ENCODE results near the gene HCST.

The HCST gene

GRCh38 chr19:35921012-35921411 lies 18.7 kb downstream of the HCST start:
- Histone ChIP-seq H2AK5ac (ENCODE audit: low read depth, low read length) (no peak overlapping the region), H3K23ac (ENCODE audit: low read depth, low read length, poor library complexity) (no peak overlapping the region), H4K8ac (ENCODE audit: low read depth, low read length) (no peak overlapping the region), H2BK120ac (ENCODE audit: low read depth, low read length) (no peak overlapping the region), H4K91ac (ENCODE audit: low read depth, low read length, poor library complexity) (no peak overlapping the region), H3K18ac (ENCODE audit: low read length) (no peak overlapping the region), H2AFZ (ENCODE audit: low read length) (no peak overlapping the region), H3K14ac (ENCODE audit: low read length) (no peak overlapping the region), H3K4me2 (ENCODE audit: insufficient read depth, low read length, poor library complexity, severe bottlenecking) (no peak overlapping the region), H3K27me3 (ENCODE audit: control insufficient read depth in 3 of 3, insufficient read depth in 3 of 3, low read depth in 1 of 3, low read length in 3 of 3) (peaks cover 0 to 5% (median 1%) of the 10 kb centered on the region in 3 experiments), H3K27ac (replicated peaks; ENCODE audit: low read length) (no peak overlapping the region), H3K4me3 (ENCODE audit: low read length in 2 of 2) (no peak overlapping the region), H3K4ac (ENCODE audit: low read length) (no peak overlapping the region), H3K79me1 (ENCODE audit: low read depth, low read length) (no peaks in the 10 kb centered on the region), H2BK12ac (ENCODE audit: low read length) (no peak overlapping the region), H2BK5ac (ENCODE audit: low read length) (no peak overlapping the region), H3K9me3 (replicated peaks in 1 of 2; ENCODE audit: control insufficient read depth in 2 of 2, insufficient read depth in 1 of 2, low read depth in 1 of 2, low read length in 2 of 2) (peaks cover 0 to 4% of the 10 kb centered on the region in 2 donors), H3K9ac (ENCODE audit: low read depth, low read length, poor library complexity) (no peak overlapping the region), H2BK15ac (ENCODE audit: low read length) (no peak overlapping the region), H3K36me3 (replicated peaks in 1 of 2; ENCODE audit: control insufficient read depth in 2 of 2, insufficient read depth in 2 of 2, low read length in 2 of 2) (no peaks in the 10 kb centered on the region), H3K4me1 (ENCODE audit: control insufficient read depth in 2 of 2, insufficient read depth in 1 of 2, low read depth in 1 of 2, low read length in 2 of 2) (no peaks in the 10 kb centered on the region)
- WGBS, 2 donors (ENCODE audit: extremely low coverage in 2 of 2, insufficient read length in 2 of 2, insufficient replicate concordance in 1 of 2) = no CpG with 5 or more reads among the region's 6 CpGs
- DNase-seq (ENCODE audit: low spot score) = no peak

- H3K14ac ChIP-seq (ENCODE audit: low read length) = no peak overlapping the region
- no peak overlapping the region for H4K8ac ChIP-seq (ENCODE audit: low read depth, low read length)
- no peaks in the 10 kb centered on the region for H3K36me3 ChIP-seq (replicated peaks in 1 of 2; ENCODE audit: control insufficient read depth in 2 of 2, insufficient read depth in 2 of 2, low read length in 2 of 2)
- no peak overlapping the region for H3K18ac ChIP-seq (ENCODE audit: low read length)
- peaks cover 0 to 1% of the 10 kb centered on the region in 2 donors for H3K9me3 ChIP-seq (replicated peaks in 1 of 2; ENCODE audit: control insufficient read depth in 2 of 2, insufficient read depth in 1 of 2, low read depth in 1 of 2, low read length in 2 of 2)
- no peak overlapping the region for H4K91ac ChIP-seq (ENCODE audit: low read depth, low read length, poor library complexity)
- H3K27ac ChIP-seq (replicated peaks; ENCODE audit: low read length) = no peak overlapping the region
- H2AFZ ChIP-seq (ENCODE audit: low read length) = no peak overlapping the region
- H2AK5ac ChIP-seq (ENCODE audit: low read depth, low read length) = no peak overlapping the region
- no peak overlapping the region for H2BK5ac ChIP-seq (ENCODE audit: low read length)
- H2BK15ac ChIP-seq (ENCODE audit: low read length) = no peak overlapping the region
- H3K4ac ChIP-seq (ENCODE audit: low read length) = no peak overlapping the region
- H3K4me2 ChIP-seq (ENCODE audit: insufficient read depth, low read length, poor library complexity, severe bottlenecking) = no peak overlapping the region
- H3K9ac ChIP-seq (ENCODE audit: low read depth, low read length, poor library complexity) = no peak overlapping the region
- H3K4me3 ChIP-seq (ENCODE audit: low read length in 2 of 2) = no peak overlapping the region
- H3K23ac ChIP-seq (ENCODE audit: low read depth, low read length, poor library complexity) = no peak overlapping the region
- no peak overlapping the region for H2BK120ac ChIP-seq (ENCODE audit: low read depth, low read length)
- DNase-seq (ENCODE audit: low spot score) = no peak
- H2BK12ac ChIP-seq (ENCODE audit: low read length) = no peak overlapping the region
- no peaks in the 10 kb centered on the region for H3K27me3 ChIP-seq (ENCODE audit: control insufficient read depth in 3 of 3, insufficient read depth in 3 of 3, low read depth in 1 of 3, low read length in 3 of 3)
- H3K79me1 ChIP-seq (ENCODE audit: low read depth, low read length) = no peaks in the 10 kb centered on the region
- WGBS, 2 donors (ENCODE audit: extremely low coverage in 2 of 2, insufficient read length in 2 of 2, insufficient replicate concordance in 1 of 2) = no CpG with 5 or more reads among the region's 3 CpGs
- no peaks in the 10 kb centered on the region for H3K4me1 ChIP-seq (ENCODE audit: control insufficient read depth in 2 of 2, insufficient read depth in 1 of 2, low read depth in 1 of 2, low read length in 2 of 2)
These were observed 23.2 kb downstream of the HCST start for GRCh38 chr19:35925501-35925900.

GRCh38 chr19:35928507-35928906 lies 26.2 kb downstream of the HCST start:
- peaks cover 0 to 3% of the 10 kb centered on the region in 2 donors for H3K4me1 ChIP-seq (ENCODE audit: control insufficient read depth in 2 of 2, insufficient read depth in 1 of 2, low read depth in 1 of 2, low read length in 2 of 2)
- no peaks in the 10 kb centered on the region for H3K27me3 ChIP-seq (ENCODE audit: control insufficient read depth in 3 of 3, insufficient read depth in 3 of 3, low read depth in 1 of 3, low read length in 3 of 3)
- no peak overlapping the region for H3K4me2 ChIP-seq (ENCODE audit: insufficient read depth, low read length, poor library complexity, severe bottlenecking)
- H2BK15ac ChIP-seq (ENCODE audit: low read length) = no peak overlapping the region
- no peak overlapping the region for H2BK12ac ChIP-seq (ENCODE audit: low read length)
- no peaks in the 10 kb centered on the region for H3K36me3 ChIP-seq (replicated peaks in 1 of 2; ENCODE audit: control insufficient read depth in 2 of 2, insufficient read depth in 2 of 2, low read length in 2 of 2)
- peaks cover 0 to 1% of the 10 kb centered on the region in 2 donors for H3K9me3 ChIP-seq (replicated peaks in 1 of 2; ENCODE audit: control insufficient read depth in 2 of 2, insufficient read depth in 1 of 2, low read depth in 1 of 2, low read length in 2 of 2)
- H3K14ac ChIP-seq (ENCODE audit: low read length) = no peak overlapping the region
- no peak overlapping the region for H3K27ac ChIP-seq (replicated peaks; ENCODE audit: low read length)
- no peak overlapping the region for H3K4me3 ChIP-seq (ENCODE audit: low read length in 2 of 2)
- WGBS, 2 donors (ENCODE audit: extremely low coverage in 2 of 2, insufficient read length in 2 of 2, insufficient replicate concordance in 1 of 2) = no CpG with 5 or more reads among the region's 5 CpGs
- H4K8ac ChIP-seq (ENCODE audit: low read depth, low read length) = no peak overlapping the region
- no peak overlapping the region for H2AK5ac ChIP-seq (ENCODE audit: low read depth, low read length)
- H3K79me1 ChIP-seq (ENCODE audit: low read depth, low read length) = no peaks in the 10 kb centered on the region
- no peak overlapping the region for H4K91ac ChIP-seq (ENCODE audit: low read depth, low read length, poor library complexity)
- H2BK5ac ChIP-seq (ENCODE audit: low read length) = no peak overlapping the region
- DNase-seq (ENCODE audit: low spot score) = no peak
- H3K18ac ChIP-seq (ENCODE audit: low read length) = no peak overlapping the region
- H2BK120ac ChIP-seq (ENCODE audit: low read depth, low read length) = no peak overlapping the region
- no peak overlapping the region for H3K4ac ChIP-seq (ENCODE audit: low read length)
- H3K23ac ChIP-seq (ENCODE audit: low read depth, low read length, poor library complexity) = no peak overlapping the region
- no peak overlapping the region for H3K9ac ChIP-seq (ENCODE audit: low read depth, low read length, poor library complexity)
- H2AFZ ChIP-seq (ENCODE audit: low read length) = no peak overlapping the region

DNA sequence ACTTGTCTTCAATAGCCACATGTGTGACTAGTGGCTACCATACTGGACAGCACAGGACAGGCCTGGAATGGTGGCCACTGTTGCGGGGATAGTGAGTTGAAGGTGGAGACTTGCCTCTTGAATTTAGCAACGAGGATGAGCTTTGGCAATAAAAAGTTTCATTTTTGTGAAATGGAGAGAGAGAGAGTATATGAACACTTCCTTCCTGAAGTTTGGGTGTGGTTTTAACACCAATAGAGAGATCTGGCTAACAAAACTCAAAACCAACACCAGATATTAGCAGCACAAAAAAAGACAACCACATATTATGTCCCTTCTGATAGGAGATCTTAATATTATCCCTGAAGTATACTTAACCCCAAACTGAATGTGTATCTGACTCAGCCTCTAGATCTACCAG lies 27.5 kb downstream of the HCST start:
- Histone ChIP-seq H2BK15ac (ENCODE audit: low read length) (no peak overlapping the region), H2AK5ac (ENCODE audit: low read depth, low read length) (no peak overlapping the region)
- DNase-seq (ENCODE audit: low spot score) = no peak

More for the DNA sequence above, 27.5 kb downstream of the HCST start:
- Histone ChIP-seq H3K27ac (replicated peaks; ENCODE audit: low read length) (no peak overlapping the region), H3K36me3 (replicated peaks in 1 of 2; ENCODE audit: control insufficient read depth in 2 of 2, insufficient read depth in 2 of 2, low read length in 2 of 2) (no peaks in the 10 kb centered on the region), H3K9me3 (replicated peaks in 1 of 2; ENCODE audit: control insufficient read depth in 2 of 2, insufficient read depth in 1 of 2, low read depth in 1 of 2, low read length in 2 of 2) (peaks cover 0 to 1% of the 10 kb centered on the region in 2 donors), H3K4ac (ENCODE audit: low read length) (no peak overlapping the region), H3K14ac (ENCODE audit: low read length) (no peak overlapping the region), H3K79me1 (ENCODE audit: low read depth, low read length) (no peaks in the 10 kb centered on the region), H3K9ac (ENCODE audit: low read depth, low read length, poor library complexity) (no peak overlapping the region), H3K4me2 (ENCODE audit: insufficient read depth, low read length, poor library complexity, severe bottlenecking) (no peak overlapping the region), H3K4me3 (ENCODE audit: low read length in 2 of 2) (no peak overlapping the region), H3K27me3 (ENCODE audit: control insufficient read depth in 3 of 3, insufficient read depth in 3 of 3, low read depth in 1 of 3, low read length in 3 of 3) (no peaks in the 10 kb centered on the region), H4K91ac (ENCODE audit: low read depth, low read length, poor library complexity) (no peak overlapping the region), H2AFZ (ENCODE audit: low read length) (no peak overlapping the region), H3K23ac (ENCODE audit: low read depth, low read length, poor library complexity) (no peak overlapping the region), H2BK120ac (ENCODE audit: low read depth, low read length) (no peak overlapping the region), H3K18ac (ENCODE audit: low read length) (no peak overlapping the region), H2BK12ac (ENCODE audit: low read length) (no peak overlapping the region), H4K8ac (ENCODE audit: low read depth, low read length) (no peak overlapping the region), H2BK5ac (ENCODE audit: low read length) (no peak overlapping the region), H3K4me1 (ENCODE audit: control insufficient read depth in 2 of 2, insufficient read depth in 1 of 2, low read depth in 1 of 2, low read length in 2 of 2) (peaks cover 0 to 3% of the 10 kb centered on the region in 2 donors)
- WGBS, 2 donors (ENCODE audit: extremely low coverage in 2 of 2, insufficient read length in 2 of 2, insufficient replicate concordance in 1 of 2) = no CpG with 5 or more reads among the region's 2 CpGs
